Measurements from ENCODE around the gene CDK9.

DNA sequence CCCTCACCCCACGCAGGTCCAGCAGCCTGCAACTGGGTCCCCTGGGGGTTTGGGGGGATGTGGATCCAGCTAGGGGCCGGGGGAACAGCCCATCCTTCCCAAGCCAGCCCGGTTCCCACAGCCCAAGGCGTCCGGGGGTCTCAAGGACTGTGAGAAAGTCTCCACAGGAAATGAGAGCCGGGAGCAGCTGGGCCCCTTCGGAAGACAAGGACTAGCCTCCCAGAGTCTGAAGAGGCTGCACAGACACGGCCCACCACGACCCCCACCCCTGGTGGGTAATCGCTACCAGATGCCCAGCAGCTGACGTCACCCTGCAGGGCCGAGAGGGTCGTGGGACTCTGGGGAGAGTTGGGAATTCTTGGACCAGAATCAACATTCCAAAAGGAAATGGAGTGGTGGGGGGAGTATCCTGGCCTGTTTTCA is 17.9 kb upstream of the CDK9 start:
- TF ChIP-seq CTCF (conservative IDR thresholded peaks at IDR 0.05; ENCODE audit: low read depth in 2 of 2) (no peak), POLR2AphosphoS5 (IDR thresholded peaks at IDR 0.05; ENCODE audit: low read depth) (no peak), EZH2 (IDR thresholded peaks at IDR 0.05; ENCODE audit: low read depth, unreplicated experiment) (no peak), EZH2phosphoT487 (IDR thresholded peaks at IDR 0.05; ENCODE audit: unreplicated experiment) (no peak), JUNB (IDR thresholded peaks at IDR 0.05; ENCODE audit: unreplicated experiment) (no peak), NANOG (IDR thresholded peaks at IDR 0.05; ENCODE audit: borderline replicate concordance) (no peak)
- TF ChIP-seq, protein P1, sequence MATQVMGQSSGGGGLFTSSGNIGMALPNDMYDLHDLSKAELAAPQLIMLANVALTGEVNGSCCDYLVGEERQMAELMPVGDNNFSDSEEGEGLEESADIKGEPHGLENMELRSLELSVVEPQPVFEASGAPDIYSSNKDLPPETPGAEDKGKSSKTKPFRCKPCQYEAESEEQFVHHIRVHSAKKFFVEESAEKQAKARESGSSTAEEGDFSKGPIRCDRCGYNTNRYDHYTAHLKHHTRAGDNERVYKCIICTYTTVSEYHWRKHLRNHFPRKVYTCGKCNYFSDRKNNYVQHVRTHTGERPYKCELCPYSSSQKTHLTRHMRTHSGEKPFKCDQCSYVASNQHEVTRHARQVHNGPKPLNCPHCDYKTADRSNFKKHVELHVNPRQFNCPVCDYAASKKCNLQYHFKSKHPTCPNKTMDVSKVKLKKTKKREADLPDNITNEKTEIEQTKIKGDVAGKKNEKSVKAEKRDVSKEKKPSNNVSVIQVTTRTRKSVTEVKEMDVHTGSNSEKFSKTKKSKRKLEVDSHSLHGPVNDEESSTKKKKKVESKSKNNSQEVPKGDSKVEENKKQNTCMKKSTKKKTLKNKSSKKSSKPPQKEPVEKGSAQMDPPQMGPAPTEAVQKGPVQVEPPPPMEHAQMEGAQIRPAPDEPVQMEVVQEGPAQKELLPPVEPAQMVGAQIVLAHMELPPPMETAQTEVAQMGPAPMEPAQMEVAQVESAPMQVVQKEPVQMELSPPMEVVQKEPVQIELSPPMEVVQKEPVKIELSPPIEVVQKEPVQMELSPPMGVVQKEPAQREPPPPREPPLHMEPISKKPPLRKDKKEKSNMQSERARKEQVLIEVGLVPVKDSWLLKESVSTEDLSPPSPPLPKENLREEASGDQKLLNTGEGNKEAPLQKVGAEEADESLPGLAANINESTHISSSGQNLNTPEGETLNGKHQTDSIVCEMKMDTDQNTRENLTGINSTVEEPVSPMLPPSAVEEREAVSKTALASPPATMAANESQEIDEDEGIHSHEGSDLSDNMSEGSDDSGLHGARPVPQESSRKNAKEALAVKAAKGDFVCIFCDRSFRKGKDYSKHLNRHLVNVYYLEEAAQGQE (IDR thresholded peaks at IDR 0.05; ENCODE audit: unreplicated experiment), result no peak
